Iris pigment epithelial cell (primary cell): ENCODE measurements around the gene MPV17L.
"Not testable (repeated sequence)": the region's sequence is repeated elsewhere in the genome, so short reads cannot be mapped to it uniquely, and the experiment has no call there.

ENCODE experiments used
- DNase-seq: peaks from one replicate; pipeline ENCODE4 v3.0.0-alpha.2; 2011; ENCODE audit warnings: low read depth

The MPV17L gene

DNA sequence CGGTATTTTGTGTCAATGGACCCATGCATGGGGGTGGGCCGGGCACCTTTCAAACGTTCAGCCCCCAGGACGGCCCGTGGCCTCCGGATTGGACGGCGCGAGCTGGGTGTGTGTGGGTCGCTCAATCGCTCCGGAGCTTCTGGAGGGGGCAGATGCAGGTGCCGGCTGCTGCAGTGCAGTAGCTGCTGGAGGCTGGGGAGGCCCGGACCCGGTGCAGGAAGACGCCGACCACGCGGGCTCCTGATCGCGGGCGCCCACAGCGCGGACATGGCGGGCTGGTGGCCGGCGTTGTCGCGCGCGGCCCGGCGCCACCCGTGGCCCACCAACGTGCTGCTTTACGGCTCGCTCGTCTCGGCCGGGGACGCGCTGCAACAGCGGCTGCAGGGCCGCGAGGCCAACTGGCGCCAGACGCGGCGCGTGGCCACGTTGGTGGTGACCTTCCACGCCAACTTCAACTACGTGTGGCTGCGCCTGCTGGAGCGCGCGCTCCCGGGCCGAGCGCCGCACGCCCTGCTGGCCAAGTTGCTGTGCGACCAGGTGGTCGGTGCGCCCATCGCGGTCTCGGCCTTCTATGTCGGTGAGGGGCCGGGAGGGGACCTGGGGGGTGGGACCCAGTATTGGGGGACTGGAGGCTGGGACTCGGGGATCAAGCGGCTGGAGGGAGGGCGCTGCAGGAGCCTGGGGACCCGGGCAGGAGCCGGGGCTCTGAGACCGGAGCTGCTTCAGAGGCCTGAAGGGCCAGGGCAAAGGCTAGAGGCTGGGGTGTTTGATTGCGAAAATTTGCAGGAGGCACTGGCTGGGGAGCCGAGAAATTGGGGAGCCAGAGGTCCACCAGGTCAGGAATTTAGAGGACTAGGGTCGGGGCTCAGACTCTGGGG, at the start of gene MPV17L:
MPV17L (plus strand) TSS at position 124 of the 878 bp plus-strand sequence; CDS start at position 268, 144 bp downstream.
- DNase-seq: not testable (repeated sequence)

DNA sequence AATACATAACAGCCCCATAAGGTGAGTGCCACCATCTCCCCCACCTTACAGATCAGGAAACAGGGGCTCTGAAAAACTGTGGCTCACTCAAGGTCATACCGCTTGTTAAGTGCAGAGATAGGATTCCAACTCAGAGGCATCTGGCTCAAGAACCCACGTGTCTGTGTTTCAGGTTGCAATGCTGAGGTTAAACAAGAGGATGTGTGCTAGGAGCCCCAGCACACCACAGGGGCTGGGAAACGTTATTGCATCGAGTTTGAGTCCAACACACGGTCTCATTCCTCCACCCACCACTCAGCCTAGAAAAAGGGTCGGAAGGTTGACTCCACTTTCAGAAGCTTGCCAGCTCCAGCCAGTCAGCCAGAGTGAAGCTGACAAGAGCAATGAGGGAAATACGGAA, 46.8 kb upstream of the MPV17L start:
- not testable (repeated sequence) for DNase-seq

- not testable (repeated sequence) for DNase-seq
These were observed 44.3 kb upstream of the MPV17L start for GRCh38 chr16:15351251-15351650.

DNA sequence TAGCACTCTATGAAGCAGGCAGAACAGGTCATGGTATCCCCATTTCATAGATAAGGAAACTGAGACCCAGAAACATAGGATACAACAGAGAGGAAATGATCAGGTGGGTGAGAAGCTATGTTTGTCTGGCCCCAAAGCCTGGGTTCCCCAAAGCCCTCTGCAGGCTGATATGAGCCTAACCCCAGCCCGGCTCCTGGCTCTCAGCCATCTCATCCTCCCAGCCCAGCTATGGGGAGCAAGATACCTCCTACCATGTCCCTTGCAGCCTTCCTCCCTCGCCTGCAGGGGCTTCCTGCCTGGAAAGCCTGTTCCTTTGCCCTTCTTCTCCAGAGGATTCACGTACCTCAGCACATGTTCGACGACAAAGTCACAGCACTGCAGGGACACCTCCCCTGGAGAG, 43.8 kb upstream of the MPV17L start:
- DNase-seq: not testable (repeated sequence)

DNA sequence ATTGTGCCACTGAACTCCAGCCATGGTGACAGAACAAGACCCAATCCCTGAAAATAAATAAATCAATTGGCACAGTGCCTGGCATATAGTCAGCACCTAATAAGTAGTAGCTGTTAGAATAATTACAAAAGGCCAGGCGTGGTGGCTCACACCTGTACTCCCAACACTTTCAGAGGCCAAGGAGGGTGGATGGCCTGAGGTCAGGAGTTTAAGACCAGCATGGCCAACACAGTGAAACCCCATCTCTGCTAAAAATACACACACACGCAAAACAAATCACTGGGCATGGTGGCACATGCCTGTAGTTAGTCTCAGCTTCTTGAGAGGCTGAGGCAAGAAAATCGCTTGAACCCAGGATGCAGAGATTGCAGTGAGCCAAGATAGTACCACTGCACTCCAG, 42.7 kb upstream of the MPV17L start:
- not testable (repeated sequence) for DNase-seq

DNA sequence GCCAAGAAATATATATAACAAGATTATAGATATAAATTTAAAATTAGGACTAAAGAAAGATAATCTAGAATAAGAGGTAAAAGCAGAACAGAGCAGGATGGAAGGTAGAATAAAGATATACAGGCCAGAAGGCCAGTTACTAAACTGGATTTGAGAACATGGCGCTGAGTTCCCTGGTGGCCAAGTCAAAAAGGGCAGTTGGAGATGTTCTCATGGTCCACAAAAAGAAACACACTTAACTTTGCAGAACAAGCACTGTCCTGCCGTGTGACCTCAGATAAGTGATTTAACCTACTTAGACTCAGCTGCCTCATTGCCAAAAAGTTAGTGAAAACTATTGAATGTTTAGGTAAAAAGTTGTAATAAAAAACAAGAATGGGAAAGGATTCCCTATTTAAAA, 40.7 kb upstream of the MPV17L start:
- not testable (repeated sequence) for DNase-seq

GRCh38 chr16:15357495-15357894, 38.1 kb upstream of the MPV17L start:
- not testable (repeated sequence) for DNase-seq

- not testable (repeated sequence) for DNase-seq
These were observed 17.4 kb upstream of the MPV17L start, which contains the start of gene NPIPA5 for GRCh38 chr16:15378194-15378593. Gene NPIPA5, minus strand, starts transcription at chr16:15378294. Its CDS starts 0 bp downstream, at chr16:15378294.

DNA sequence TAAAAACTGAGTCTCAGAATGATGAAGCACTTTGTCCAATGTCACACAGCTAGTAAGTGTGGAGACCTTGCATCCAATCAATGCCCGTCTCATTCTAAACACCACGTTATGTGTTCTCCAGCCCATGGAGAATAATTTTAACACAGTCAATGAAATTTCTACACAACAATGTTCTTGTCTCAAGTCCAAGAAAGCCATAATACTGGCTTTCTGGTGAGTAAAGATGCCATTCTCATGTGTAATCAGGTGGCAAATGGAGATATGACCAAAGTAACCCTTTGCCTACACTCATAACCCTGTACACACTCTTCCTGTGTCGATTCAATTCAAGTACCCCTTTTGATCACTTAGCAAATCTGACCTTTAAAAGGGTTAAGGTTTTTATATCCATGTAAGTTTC, 12.7 kb upstream of the MPV17L start:
- peak; percentile 13 for DNase-seq

GRCh38 chr16:15388060-15388459, 7.5 kb upstream of the MPV17L start:
- DNase-seq: not testable (repeated sequence)

DNA sequence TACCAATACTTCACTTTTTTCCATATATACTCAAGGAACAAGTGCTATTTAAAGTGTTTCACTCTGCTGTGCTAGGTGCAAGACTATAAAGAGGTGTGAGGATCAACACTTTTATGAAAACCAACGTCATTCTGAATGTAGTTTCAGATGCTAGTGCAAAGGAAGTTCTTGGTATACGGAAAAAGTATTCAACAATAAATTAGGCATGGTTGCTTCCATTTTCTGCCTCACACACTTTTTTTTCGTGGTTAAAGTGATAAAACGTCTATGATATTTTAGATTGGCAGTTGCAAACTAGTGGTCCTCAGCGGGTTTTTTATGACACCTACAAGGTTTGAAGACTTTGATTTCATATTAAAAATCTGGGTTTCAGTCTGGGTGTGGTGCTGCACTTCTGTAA, 5.6 kb upstream of the MPV17L start:
- DNase-seq: not testable (repeated sequence)

GRCh38 chr16:15393025-15393424, 2.5 kb upstream of the MPV17L start:
- DNase-seq: not testable (repeated sequence)

DNA sequence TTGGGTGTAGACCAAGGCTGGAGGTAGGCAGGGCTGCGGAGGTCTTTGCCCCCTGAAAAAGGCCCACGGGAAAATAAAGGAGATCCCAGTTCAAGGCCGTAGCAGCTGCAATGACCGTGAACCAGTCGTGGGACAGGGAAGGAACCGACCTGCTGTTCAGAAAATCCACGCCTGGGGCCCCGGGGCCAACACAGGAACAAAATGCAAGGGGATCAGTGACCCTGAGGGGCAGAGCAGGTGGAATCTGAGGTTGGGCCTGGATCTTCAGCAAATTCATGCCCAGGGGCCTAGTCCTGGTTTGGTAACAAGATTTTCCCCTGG, 915 bp downstream of the MPV17L start:
- DNase-seq: not testable (repeated sequence)

DNA sequence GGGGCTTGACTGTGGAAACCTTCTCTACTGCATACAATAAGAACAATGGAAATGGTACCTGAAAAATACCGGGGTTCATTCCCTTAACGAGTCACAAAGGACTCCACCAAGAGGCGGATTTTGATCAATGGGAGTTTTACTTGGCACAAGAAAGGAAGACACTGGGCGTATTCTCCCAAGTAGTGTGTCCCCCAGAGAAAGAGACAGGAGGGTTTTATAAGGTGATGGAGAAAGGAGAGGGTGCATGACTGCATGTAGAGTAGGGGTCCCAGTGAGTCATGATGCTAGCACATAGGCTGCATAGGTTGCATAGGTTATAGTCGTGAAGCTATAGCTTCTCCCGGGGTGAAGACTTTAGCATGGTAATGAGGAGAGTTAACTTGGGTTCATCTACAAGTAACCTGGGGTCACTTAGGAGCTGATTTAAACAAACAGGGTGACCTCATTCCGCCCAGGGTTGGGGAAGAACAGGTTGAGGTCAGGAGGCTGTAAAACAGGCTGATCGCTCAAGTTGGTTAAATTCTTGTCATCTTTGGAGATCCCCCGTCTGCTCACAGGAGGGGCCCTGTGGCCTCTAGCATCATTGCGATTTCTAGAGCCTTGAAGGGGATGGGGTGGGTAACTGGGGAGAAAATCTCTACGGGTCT, 1.5 kb downstream of the MPV17L start:
- DNase-seq: no peak

DNA sequence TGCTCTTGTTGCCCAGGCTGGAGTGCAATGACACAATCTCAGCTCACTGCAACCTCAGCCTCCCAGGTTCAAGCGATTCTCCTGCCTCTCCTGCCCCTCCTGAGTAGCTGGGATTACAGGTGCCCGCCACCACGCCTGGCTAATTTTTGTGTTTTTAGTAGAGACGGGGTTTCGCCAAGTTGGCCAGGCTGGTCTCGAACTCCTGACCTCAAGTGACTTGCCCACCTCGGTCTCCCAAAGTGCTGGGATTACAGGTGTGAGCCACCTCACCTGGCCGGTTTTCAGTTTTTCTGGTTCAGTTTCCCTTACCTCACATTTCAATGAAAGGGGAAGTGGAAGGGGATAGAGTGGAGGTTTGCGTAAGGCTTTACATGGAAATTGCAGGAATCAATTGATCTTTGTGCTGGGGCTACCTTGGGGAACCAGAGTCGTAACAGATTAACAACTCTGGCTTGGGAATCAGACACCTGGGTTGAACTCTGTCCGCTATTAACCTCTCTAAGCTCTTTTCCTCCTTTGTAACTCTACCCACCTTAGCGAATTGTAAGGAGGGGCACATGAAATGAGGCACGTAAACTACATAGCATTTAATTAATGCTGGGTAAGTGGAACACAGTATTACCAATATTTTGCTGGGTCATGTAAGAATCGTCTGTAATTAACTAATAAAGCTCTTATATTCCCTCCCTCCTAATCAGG, 3.2 kb downstream of the MPV17L start:
- DNase-seq: no peak

GRCh38 chr16:15399317-15399716, 3.8 kb downstream of the MPV17L start:
- DNase-seq: no peak

DNA sequence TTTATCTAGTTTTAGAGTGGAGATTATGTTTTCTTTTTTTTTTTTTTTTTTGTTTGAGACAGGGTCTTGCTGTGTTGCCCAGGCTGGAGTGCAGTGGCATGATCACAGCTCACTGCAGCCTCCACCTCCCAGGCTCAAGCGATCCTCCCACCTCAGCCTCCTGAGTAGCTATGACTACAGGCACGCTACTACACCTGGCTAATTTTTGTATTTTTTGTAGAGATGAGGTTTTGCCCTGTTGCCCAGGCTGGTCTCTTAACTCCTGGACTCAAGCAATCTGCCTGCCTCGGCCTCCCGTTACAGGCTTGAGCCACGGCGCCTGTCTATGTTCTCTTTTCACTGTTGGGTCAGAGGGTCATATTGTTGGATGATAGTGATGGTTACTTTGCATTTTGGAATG, 4.8 kb downstream of the MPV17L start:
- DNase-seq: not testable (repeated sequence)

GRCh38 chr16:15401972-15402371, 6.4 kb downstream of the MPV17L start:
- DNase-seq: no peak

DNA sequence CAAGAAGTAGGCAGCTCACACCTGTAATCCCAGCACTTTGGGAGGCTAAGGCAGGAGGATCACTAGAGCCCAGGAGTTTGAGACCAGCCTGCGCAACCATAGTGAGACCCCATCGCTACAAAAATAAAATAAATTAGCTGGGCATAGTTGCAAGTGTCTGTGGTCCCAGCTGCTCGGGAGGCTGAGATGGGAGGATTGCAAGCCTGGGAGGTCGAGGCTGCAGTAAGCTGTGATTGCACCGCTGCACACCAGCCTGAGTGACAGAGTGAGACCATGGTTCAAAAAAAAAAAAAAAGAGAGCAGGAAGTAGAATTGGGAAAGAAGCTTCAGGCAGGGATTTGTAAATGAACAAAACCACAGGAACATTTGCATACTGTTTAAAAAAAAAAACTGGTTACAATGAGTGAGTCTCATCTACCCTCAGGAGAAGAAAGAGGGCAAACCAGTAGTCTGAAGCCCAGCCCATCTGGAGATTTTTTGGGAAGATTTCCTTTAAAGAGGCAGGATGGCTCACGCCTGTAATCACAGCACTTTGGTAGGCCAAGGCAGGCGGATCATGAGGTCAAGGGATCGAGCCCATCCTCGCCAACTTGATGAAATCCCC, 7.9 kb downstream of the MPV17L start:
- DNase-seq: peak; percentile 8

GRCh38 chr16:15404091-15404490, 8.5 kb downstream of the MPV17L start:
- not testable (repeated sequence) for DNase-seq

- peak; percentile 27 for DNase-seq
These were observed 9.2 kb downstream of the MPV17L start for GRCh38 chr16:15404792-15405191.

GRCh38 chr16:15407756-15408155, 12.2 kb downstream of the MPV17L start:
- not testable (repeated sequence) for DNase-seq
